Measurements from ENCODE around the gene ZNF652. TPM values are rescaled to one million over a fixed set of nuclear protein-coding genes. Genes with fewer than 3 reads are reported as not detected.
"Not testable (repeated sequence)": the region's sequence is repeated elsewhere in the genome, so short reads cannot be mapped to it uniquely, and the experiment has no call there.

Gene ZNF652
- total and polyA plus RNA-seq, 9 donors, result 12.6 to 34.7 (median 17.0) TPM

GRCh38 chr17:49370971-49371834 lies 9.2 kb upstream of the ZNF652 start:
- Histone ChIP-seq H3K27me3 (ENCODE audit: control insufficient read depth, insufficient read depth, low read length) (no peaks in the 10 kb centered on the region), H3K4me3 (ENCODE audit: low read length) (no peak overlapping the region), H3K4me1 (ENCODE audit: control insufficient read depth, insufficient read depth, low read length) (peaks cover 4% of the 10 kb centered on the region), H3K36me3 (ENCODE audit: control insufficient read depth, insufficient read depth, low read length) (no peaks in the 10 kb centered on the region), H3K27ac (ENCODE audit: low read length) (no peak overlapping the region), H3K9me3 (replicated peaks; ENCODE audit: control insufficient read depth, low read depth, low read length) (no peaks in the 10 kb centered on the region)
- WGBS (ENCODE audit: insufficient coverage), result 26% methylated on average over 6 of the region's 13 CpGs
- DNase-seq, result no peak

- no CpG with 5 or more reads among the region's 1 CpG for WGBS (ENCODE audit: insufficient coverage)
- no peaks in the 10 kb centered on the region for H3K27me3 ChIP-seq (ENCODE audit: control insufficient read depth, insufficient read depth, low read length)
- no peak for DNase-seq
- H3K4me3 ChIP-seq (ENCODE audit: low read length), result no peak overlapping the region
- H3K36me3 ChIP-seq (ENCODE audit: control insufficient read depth, insufficient read depth, low read length), result no peaks in the 10 kb centered on the region
- no peak overlapping the region for H3K27ac ChIP-seq (ENCODE audit: low read length)
- peaks cover 4% of the 10 kb centered on the region for H3K4me1 ChIP-seq (ENCODE audit: control insufficient read depth, insufficient read depth, low read length)
- H3K9me3 ChIP-seq (replicated peaks; ENCODE audit: control insufficient read depth, low read depth, low read length), result no peaks in the 10 kb centered on the region
These were observed 7.7 kb upstream of the ZNF652 start for GRCh38 chr17:49369760-49370159.

GRCh38 chr17:49369089-49369488 lies 7.0 kb upstream of the ZNF652 start:
- H3K4me3 ChIP-seq (ENCODE audit: low read length), result no peak overlapping the region
- DNase-seq, result no peak
- no peaks in the 10 kb centered on the region for H3K9me3 ChIP-seq (replicated peaks; ENCODE audit: control insufficient read depth, low read depth, low read length)
- no peaks in the 10 kb centered on the region for H3K27me3 ChIP-seq (ENCODE audit: control insufficient read depth, insufficient read depth, low read length)
- WGBS (ENCODE audit: insufficient coverage), result no CpG with 5 or more reads among the region's 1 CpG
- H3K4me1 ChIP-seq (ENCODE audit: control insufficient read depth, insufficient read depth, low read length), result peaks cover 4% of the 10 kb centered on the region
- no peaks in the 10 kb centered on the region for H3K36me3 ChIP-seq (ENCODE audit: control insufficient read depth, insufficient read depth, low read length)
- H3K27ac ChIP-seq (ENCODE audit: low read length), result no peak overlapping the region

- no peaks in the 10 kb centered on the region for H3K27me3 ChIP-seq (ENCODE audit: control insufficient read depth, insufficient read depth, low read length)
- no peak for DNase-seq
These were observed 3.6 kb upstream of the ZNF652 start for GRCh38 chr17:49365667-49366066.

DNA sequence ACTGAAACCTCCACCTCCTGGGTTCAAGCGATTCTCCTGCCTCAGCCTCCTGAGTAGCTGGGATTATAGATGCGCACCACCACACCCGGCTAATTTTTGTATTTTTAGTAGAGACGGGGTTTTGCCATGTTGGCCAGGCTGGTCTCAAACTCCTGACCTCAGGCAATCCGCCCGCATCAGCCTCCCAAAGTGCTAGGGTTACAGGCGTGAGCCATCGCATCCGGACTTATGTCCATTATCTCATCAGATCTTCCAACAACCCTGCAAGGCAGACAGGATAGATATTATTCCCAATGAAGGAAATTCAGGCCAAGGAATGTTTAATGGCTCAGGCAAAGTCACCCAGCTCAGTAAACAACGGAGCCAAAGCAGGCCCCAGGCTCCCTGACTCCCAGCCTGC lies 3.1 kb upstream of the ZNF652 start:
- not testable (repeated sequence) for H3K36me3 ChIP-seq (ENCODE audit: control insufficient read depth, insufficient read depth, low read length); H3K4me3 ChIP-seq (ENCODE audit: low read length); H3K27ac ChIP-seq (ENCODE audit: low read length); DNase-seq; H3K9me3 ChIP-seq (replicated peaks; ENCODE audit: control insufficient read depth, low read depth, low read length); H3K27me3 ChIP-seq (ENCODE audit: control insufficient read depth, insufficient read depth, low read length)
- H3K4me1 ChIP-seq (ENCODE audit: control insufficient read depth, insufficient read depth, low read length), result peaks cover 12% of the 10 kb centered on the region
- WGBS (ENCODE audit: insufficient coverage), result 82% methylated on average over 4 of the region's 10 CpGs

More at GRCh38 chr17:49365667-49366066, 3.6 kb upstream of the ZNF652 start:
- WGBS (ENCODE audit: insufficient coverage), result 50% methylated on average over 1 of the region's 2 CpGs
- Histone ChIP-seq H3K4me1 (ENCODE audit: control insufficient read depth, insufficient read depth, low read length) (peaks cover 9% of the 10 kb centered on the region), H3K36me3 (ENCODE audit: control insufficient read depth, insufficient read depth, low read length) (no peaks in the 10 kb centered on the region), H3K9me3 (replicated peaks; ENCODE audit: control insufficient read depth, low read depth, low read length) (no peaks in the 10 kb centered on the region), H3K4me3 (ENCODE audit: low read length) (no peak overlapping the region), H3K27ac (ENCODE audit: low read length) (no peak overlapping the region)

GRCh38 chr17:49364119-49364518 lies 2.1 kb upstream of the ZNF652 start:
- Histone ChIP-seq H3K36me3 (ENCODE audit: control insufficient read depth, insufficient read depth, low read length) (no peaks in the 10 kb centered on the region), H3K4me1 (ENCODE audit: control insufficient read depth, insufficient read depth, low read length) (peaks cover 12% of the 10 kb centered on the region), H3K4me3 (ENCODE audit: low read length) (no peak overlapping the region), H3K27me3 (ENCODE audit: control insufficient read depth, insufficient read depth, low read length) (no peaks in the 10 kb centered on the region), H3K27ac (ENCODE audit: low read length) (no peak overlapping the region), H3K9me3 (replicated peaks; ENCODE audit: control insufficient read depth, low read depth, low read length) (no peaks in the 10 kb centered on the region)
- no peak for DNase-seq
- WGBS (ENCODE audit: insufficient coverage), result no CpG with 5 or more reads among the region's 2 CpGs

- Histone ChIP-seq H3K27ac (ENCODE audit: low read length) (no peak overlapping the region), H3K4me1 (ENCODE audit: control insufficient read depth, insufficient read depth, low read length) (peaks cover 15% of the 10 kb centered on the region), H3K36me3 (ENCODE audit: control insufficient read depth, insufficient read depth, low read length) (no peaks in the 10 kb centered on the region), H3K27me3 (ENCODE audit: control insufficient read depth, insufficient read depth, low read length) (no peaks in the 10 kb centered on the region), H3K4me3 (ENCODE audit: low read length) (no peak overlapping the region), H3K9me3 (replicated peaks; ENCODE audit: control insufficient read depth, low read depth, low read length) (no peaks in the 10 kb centered on the region)
- WGBS (ENCODE audit: insufficient coverage), result no CpG with 5 or more reads among the region's 4 CpGs
- no peak for DNase-seq
These were observed 1.2 kb upstream of the ZNF652 start for GRCh38 chr17:49363251-49363650.

- Histone ChIP-seq H3K4me1 (ENCODE audit: control insufficient read depth, insufficient read depth, low read length) (peaks cover 15% of the 10 kb centered on the region), H3K36me3 (ENCODE audit: control insufficient read depth, insufficient read depth, low read length) (no peaks in the 10 kb centered on the region), H3K4me3 (ENCODE audit: low read length) (peak overlapping the region; percentile 75), H3K27ac (ENCODE audit: low read length) (peak overlapping the region; percentile 95), H3K27me3 (ENCODE audit: control insufficient read depth, insufficient read depth, low read length) (no peaks in the 10 kb centered on the region), H3K9me3 (replicated peaks; ENCODE audit: control insufficient read depth, low read depth, low read length) (no peaks in the 10 kb centered on the region)
- 5% methylated on average over 7 of the region's 10 CpGs for WGBS (ENCODE audit: insufficient coverage)
- no peak for DNase-seq
These were observed 670 bp upstream of the ZNF652 start for GRCh38 chr17:49362723-49363117.

DNA sequence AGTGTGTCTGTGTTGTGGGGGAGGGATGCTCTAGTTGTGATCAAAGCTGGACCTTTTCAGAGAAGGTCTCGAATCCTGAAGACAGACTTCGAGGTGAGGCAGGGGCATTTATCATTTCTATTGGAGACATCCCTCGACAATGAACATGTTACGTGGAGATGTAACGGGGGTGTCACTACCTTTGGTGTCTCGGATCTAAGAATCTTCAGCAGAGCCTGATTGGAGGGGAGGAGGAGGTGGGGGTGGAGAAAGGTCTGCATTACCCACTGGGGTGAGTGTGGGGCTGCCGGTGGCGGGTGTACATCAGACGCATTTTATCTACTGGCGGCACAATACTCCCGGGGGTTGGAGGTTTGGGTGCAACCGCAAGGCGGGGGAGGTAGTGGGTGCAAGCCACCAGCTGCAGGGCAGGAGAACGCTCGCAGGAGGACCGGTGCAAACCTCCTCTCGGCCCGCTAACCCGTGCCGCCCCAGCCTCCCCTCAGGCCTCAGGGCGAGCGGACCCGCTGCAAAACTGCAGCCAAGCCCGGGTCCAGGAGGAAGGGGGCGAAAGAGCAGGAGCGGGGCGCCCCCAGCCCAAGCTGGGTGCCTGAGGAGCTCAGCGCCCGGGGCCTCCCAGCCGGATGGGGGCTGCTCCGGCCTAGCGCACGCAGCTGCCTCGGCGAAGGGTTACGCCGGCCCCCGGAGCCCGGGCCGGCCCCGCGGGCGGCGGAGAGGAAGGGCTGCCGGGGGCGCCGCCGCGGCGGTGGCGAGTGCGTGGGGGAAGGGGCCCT lies 735 bp downstream of the ZNF652 start:
- Histone ChIP-seq H3K27ac (ENCODE audit: low read length) (peak overlapping the region; percentile 71), H3K27me3 (ENCODE audit: control insufficient read depth, insufficient read depth, low read length) (no peaks in the 10 kb centered on the region), H3K9me3 (replicated peaks; ENCODE audit: control insufficient read depth, low read depth, low read length) (no peaks in the 10 kb centered on the region), H3K36me3 (ENCODE audit: control insufficient read depth, insufficient read depth, low read length) (no peaks in the 10 kb centered on the region), H3K4me1 (ENCODE audit: control insufficient read depth, insufficient read depth, low read length) (peaks cover 15% of the 10 kb centered on the region), H3K4me3 (ENCODE audit: low read length) (peak overlapping the region; percentile 69)
- WGBS (ENCODE audit: insufficient coverage), result under 1% methylated on average over 44 of the region's 52 CpGs
- DNase-seq, result peak; percentile 38

- Histone ChIP-seq H3K27me3 (ENCODE audit: control insufficient read depth, insufficient read depth, low read length) (no peaks in the 10 kb centered on the region), H3K4me1 (ENCODE audit: control insufficient read depth, insufficient read depth, low read length) (peaks cover 15% of the 10 kb centered on the region), H3K36me3 (ENCODE audit: control insufficient read depth, insufficient read depth, low read length) (no peaks in the 10 kb centered on the region), H3K9me3 (replicated peaks; ENCODE audit: control insufficient read depth, low read depth, low read length) (no peaks in the 10 kb centered on the region), H3K27ac (ENCODE audit: low read length) (peak overlapping the region; percentile 71), H3K4me3 (ENCODE audit: low read length) (peak overlapping the region; percentile 69)
- no peak for DNase-seq
- 0% methylated on average over 3 of the region's 8 CpGs for WGBS (ENCODE audit: insufficient coverage)
These were observed 1.3 kb downstream of the ZNF652 start for GRCh38 chr17:49360796-49361128.

All from muscle of leg (tissue), 11 donors.